Esophagus muscularis mucosa (tissue), 4 donors: ENCODE results near the gene ST6GALNAC6. TPM values are rescaled to one million over a fixed set of nuclear protein-coding genes. Genes with fewer than 3 reads are reported as not detected.
A peak's percentile ranks its signal among the peaks of the same experiment; 100 is the strongest.
"Not testable (repeated sequence)": the region's sequence is repeated elsewhere in the genome, so short reads cannot be mapped to it uniquely, and the experiment has no call there.

ENCODE experiments used
- DNase-seq: peaks from one replicate; pipeline ENCODE4 v3.0.0-alpha.2; 2017; ENCODE audit errors: extremely low spot score
- H3K27ac ChIP-seq, 4 donors: fragments of 200-600 bp; sonication (generic); replicated peaks in 1 of 4; 1 replicate in 3 of 4; 2 replicates in 1 of 4; pipeline ENCODE4 v1.5.1; 2016 to 2019; ENCODE audit warnings: mild to moderate bottlenecking in 1 of 4
- H3K27me3 ChIP-seq, 4 donors: fragments of 200-600 bp; sonication (generic); one replicate each; pipeline versions ENCODE4 v1.5.1 to v1.6.0; 2016 to 2019
- H3K36me3 ChIP-seq, 4 donors: fragments of 200-600 bp; sonication (generic); one replicate each; pipeline ENCODE4 v1.5.1; 2016 to 2019
- H3K4me1 ChIP-seq, 4 donors: fragments of 200-600 bp; sonication (generic); one replicate each; pipeline ENCODE4 v1.5.1; 2016 to 2019
- H3K4me3 ChIP-seq, 4 donors: fragments of 200-600 bp; sonication (generic); 1 replicate in 2 of 4; 2 replicates in 2 of 4; pipeline ENCODE4 v1.5.1; 2016 to 2019; ENCODE audit warnings: mild to moderate bottlenecking in 4 of 4, moderate library complexity in 1 of 4
- H3K9me3 ChIP-seq, 4 donors: fragments of 200-600 bp; sonication (generic); 1 replicate in 3 of 4; 2 replicates in 1 of 4; pipeline ENCODE4 v1.5.1; 2016 to 2019
- EP300 ChIP-seq: sonication (generic); formaldehyde crosslinking; IDR thresholded peaks from one replicate; pipeline ENCODE4 v1.6.1; 2017; ENCODE audit warnings: antibody characterized with exemption
- POLR2A ChIP-seq: fragments of 450-650 bp; IDR thresholded peaks from one replicate; pipeline ENCODE4 v1.6.1; 2017; ENCODE audit warnings: antibody characterized with exemption, moderate library complexity, mild to moderate bottlenecking, low read depth
- POLR2AphosphoS5 ChIP-seq, 2 donors: sonication (generic); formaldehyde crosslinking; IDR thresholded peaks; one replicate each; pipeline ENCODE4 v1.6.1; 2017; ENCODE audit warnings: antibody characterized with exemption in 2 of 2
- WGBS: methylation state at CpG from one replicate; pipeline ENCODE4 v1.1.5; 2018; 5-methylcytosine and 5-hydroxymethylcytosine counted together
- intact Hi-C: fragments of 100-400 bp; cut with DNase I; formaldehyde crosslinking; loops from one replicate; pipeline ENCODE4 v1.15.1; 2023
- total RNA-seq, 4 donors: library from RNA; depleted of rRNA; stranded (reverse); fragments of >200 nt; gene quantifications; one replicate each; pipeline versions ENCODE4 v1.1.0 to v1.2.1, GENCODE V29; 2016
- TF ChIP-seq, protein P1 (sequence below), 3 experiments: fragments of 200-600 bp in 2 of 3; fragments of 450-650 bp in 1 of 3; sonication (generic) in 2 of 3; IDR thresholded peaks; one replicate each; pipeline ENCODE4 v1.5.1; 2017 to 2019; ENCODE audit warnings: antibody characterized with exemption in 3 of 3, mild to moderate bottlenecking in 2 of 3, moderate library complexity in 1 of 3

ST6GALNAC6 gene
- total RNA-seq, 4 donors from 2014 or later: 95.9 to 169 (median 125) TPM

- Histone ChIP-seq H3K4me3 (no peak overlapping the region), H3K9me3 (no peaks in the 10 kb centered on the region), H3K27ac (peak overlapping the region; percentile 80 to 91 (median 86)), H3K4me1 (peaks cover 57 to 69% (median 61%) of the 10 kb centered on the region in 4 donors), H3K27me3 (no peaks in the 10 kb centered on the region), H3K36me3 (peaks cover 2 to 44% (median 38%) of the 10 kb centered on the region in 4 donors)
- WGBS: 49% methylated on average over 13 of the region's 19 CpGs
- intact Hi-C loops: loop anchor here (5.0 kb wide), 2 partner anchors 86 to 136 kb away; partner anchors contain the start of genes CDK9 and TOR2A
- TF ChIP-seq POLR2A (no peak), EP300 (no peak), POLR2AphosphoS5 (IDR thresholded peaks at IDR 0.05) (no peak)
- TF ChIP-seq, protein P1, sequence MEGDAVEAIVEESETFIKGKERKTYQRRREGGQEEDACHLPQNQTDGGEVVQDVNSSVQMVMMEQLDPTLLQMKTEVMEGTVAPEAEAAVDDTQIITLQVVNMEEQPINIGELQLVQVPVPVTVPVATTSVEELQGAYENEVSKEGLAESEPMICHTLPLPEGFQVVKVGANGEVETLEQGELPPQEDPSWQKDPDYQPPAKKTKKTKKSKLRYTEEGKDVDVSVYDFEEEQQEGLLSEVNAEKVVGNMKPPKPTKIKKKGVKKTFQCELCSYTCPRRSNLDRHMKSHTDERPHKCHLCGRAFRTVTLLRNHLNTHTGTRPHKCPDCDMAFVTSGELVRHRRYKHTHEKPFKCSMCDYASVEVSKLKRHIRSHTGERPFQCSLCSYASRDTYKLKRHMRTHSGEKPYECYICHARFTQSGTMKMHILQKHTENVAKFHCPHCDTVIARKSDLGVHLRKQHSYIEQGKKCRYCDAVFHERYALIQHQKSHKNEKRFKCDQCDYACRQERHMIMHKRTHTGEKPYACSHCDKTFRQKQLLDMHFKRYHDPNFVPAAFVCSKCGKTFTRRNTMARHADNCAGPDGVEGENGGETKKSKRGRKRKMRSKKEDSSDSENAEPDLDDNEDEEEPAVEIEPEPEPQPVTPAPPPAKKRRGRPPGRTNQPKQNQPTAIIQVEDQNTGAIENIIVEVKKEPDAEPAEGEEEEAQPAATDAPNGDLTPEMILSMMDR (IDR thresholded peaks at IDR 0.05): no peak
- DNase-seq: no peak
Measured at GRCh38 chr9:127873223-127873691, 26.1 kb downstream of the ST6GALNAC6 start.

GRCh38 chr9:127872369-127873222 is 26.8 kb downstream of the ST6GALNAC6 start:
- H3K4me1 ChIP-seq: peaks cover 51 to 68% (median 57%) of the 10 kb centered on the region in 4 donors
- intact Hi-C loops: loop anchor here (5.0 kb wide), 2 partner anchors 85 to 135 kb away; partner anchors contain the start of genes CDK9 and TOR2A
- peaks cover 9 to 51% (median 45%) of the 10 kb centered on the region in 4 donors for H3K36me3 ChIP-seq
- H3K27me3 ChIP-seq: no peaks in the 10 kb centered on the region
- no peak overlapping the region for H3K4me3 ChIP-seq
- no peaks in the 10 kb centered on the region for H3K9me3 ChIP-seq
- TF ChIP-seq POLR2AphosphoS5 (IDR thresholded peaks at IDR 0.05) (no peak), POLR2A (no peak), EP300 (no peak)
- TF ChIP-seq, protein P1 (IDR thresholded peaks at IDR 0.05): no peak
- WGBS: 90% methylated on average over 17 of the region's 20 CpGs
- DNase-seq: no peak
- H3K27ac ChIP-seq: peak overlapping the region in 1 of 4 donors; percentile 84

GRCh38 chr9:127871531-127871930 is 27.9 kb downstream of the ST6GALNAC6 start:
- Histone ChIP-seq H3K4me1 (peaks cover 47 to 63% (median 52%) of the 10 kb centered on the region in 4 donors), H3K27ac (no peak overlapping the region), H3K27me3 (no peaks in the 10 kb centered on the region), H3K4me3 (no peak overlapping the region), H3K36me3 (peaks cover 11 to 59% (median 50%) of the 10 kb centered on the region in 4 donors), H3K9me3 (no peaks in the 10 kb centered on the region)
- intact Hi-C loops: loop anchor here (5.0 kb wide), 2 partner anchors 84 to 134 kb away; partner anchors contain the start of genes CDK9 and TOR2A
- TF ChIP-seq EP300 (no peak), POLR2AphosphoS5 (IDR thresholded peaks at IDR 0.05) (no peak), POLR2A (no peak)
- TF ChIP-seq, protein P1 (IDR thresholded peaks at IDR 0.05): no peak
- no peak for DNase-seq
- 88% methylated on average over 9 of the region's 9 CpGs for WGBS

DNA sequence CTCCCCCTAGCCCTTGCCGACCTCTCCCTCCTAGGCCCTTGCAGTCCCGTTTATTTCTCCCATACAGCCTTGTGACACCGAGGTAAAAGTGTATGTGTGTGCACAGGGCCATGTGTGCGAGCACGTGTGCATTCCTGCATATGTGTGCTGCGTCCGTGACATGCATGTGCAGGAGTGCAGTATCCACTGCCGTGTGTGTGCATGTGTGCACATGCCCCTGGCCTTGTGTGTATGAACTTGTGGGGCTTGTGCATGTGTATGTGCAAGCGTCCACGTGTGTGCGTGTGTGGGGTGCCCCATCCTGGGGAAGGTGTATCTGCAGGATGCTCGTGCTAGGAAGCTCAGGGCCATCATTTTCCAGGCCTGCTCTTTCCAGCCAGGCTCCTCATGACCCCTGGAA is 28.5 kb downstream of the ST6GALNAC6 start:
- Histone ChIP-seq H3K27me3 (no peaks in the 10 kb centered on the region), H3K9me3 (no peaks in the 10 kb centered on the region), H3K27ac (no peak overlapping the region), H3K4me3 (no peak overlapping the region), H3K36me3 (peaks cover 11 to 60% (median 50%) of the 10 kb centered on the region in 4 donors), H3K4me1 (peaks cover 41 to 57% (median 46%) of the 10 kb centered on the region in 4 donors)
- intact Hi-C loops: loop anchor here (5.0 kb wide), 2 partner anchors 84 to 134 kb away; partner anchors contain the start of genes CDK9 and TOR2A
- no peak for DNase-seq
- TF ChIP-seq POLR2A (no peak), POLR2AphosphoS5 (IDR thresholded peaks at IDR 0.05) (no peak), EP300 (no peak)
- TF ChIP-seq, protein P1 (IDR thresholded peaks at IDR 0.05): no peak
- 83% methylated on average over 5 of the region's 12 CpGs for WGBS

DNA sequence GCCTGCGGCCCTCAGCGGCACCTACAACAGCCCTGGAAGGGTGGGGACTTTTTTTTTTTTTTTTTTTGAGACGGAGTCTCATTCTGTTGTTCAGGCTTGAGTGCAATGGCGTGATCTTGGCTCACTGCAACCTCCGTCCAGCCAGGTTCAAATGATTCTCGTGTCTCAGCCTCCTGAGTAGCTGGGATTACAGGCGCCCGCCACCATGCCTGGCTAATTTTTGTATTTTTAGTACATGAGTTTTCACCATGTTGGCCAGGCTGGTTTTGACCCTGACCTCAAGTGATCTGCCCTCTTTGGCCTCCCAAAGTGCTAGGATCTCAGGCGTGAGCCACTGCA is 29.3 kb downstream of the ST6GALNAC6 start:
- H3K27ac ChIP-seq, DNase-seq, H3K27me3 ChIP-seq, H3K9me3 ChIP-seq, H3K4me3 ChIP-seq: not testable (repeated sequence)
- H3K36me3 ChIP-seq: peaks cover 11 to 60% (median 50%) of the 10 kb centered on the region in 4 donors
- intact Hi-C loops: loop anchor here (5.0 kb wide), 2 partner anchors 83 to 133 kb away; partner anchors contain the start of genes CDK9 and TOR2A
- peaks cover 33 to 49% (median 38%) of the 10 kb centered on the region in 4 donors for H3K4me1 ChIP-seq
- WGBS: 71% methylated on average over 9 of the region's 9 CpGs
